Activated B cell treated with CpG ODN at 0.5 μM for 24 hours (primary cell): ENCODE data around the gene SPIB. TPM values are rescaled to one million over a fixed set of nuclear protein-coding genes. Genes with fewer than 3 reads are reported as not detected.
A peak's percentile ranks its signal among the peaks of the same experiment; 100 is the strongest.

Source experiments
- ATAC-seq: fragments of 200-7000 bp; cut with Tn5 transposase; one replicate; pipeline ENCODE4 v1.10.0; 2021; ENCODE audit warnings: low read depth, mild to moderate bottlenecking, moderate library complexity
- CTCF ChIA-PET: fragments of 350-600 bp; sonication (Branson Sonifier 250); formaldehyde crosslinking; loops from one replicate; lab custom pipeline; 2021; ENCODE audit warnings: antibody characterized with exemption; lab: Charles Lee
- POLR2A ChIA-PET: fragments of 350-600 bp; sonication (Branson Sonifier 250); formaldehyde crosslinking; loops from one replicate; lab custom pipeline; 2021; ENCODE audit warnings: antibody characterized with exemption; lab: Charles Lee
- DNase-seq: peaks from one replicate; pipeline ENCODE4 v3.0.0; 2022
- H3K27ac Mint-ChIP-seq: one replicate; pipeline ENCODE4 v1.8.0; 2020; ENCODE audit warnings: mixed read lengths
- H3K27me3 Mint-ChIP-seq: one replicate; pipeline ENCODE4 v1.8.0; 2021; ENCODE audit warnings: mixed read lengths
- H3K36me3 Mint-ChIP-seq: one replicate; pipeline ENCODE4 v1.8.0; 2021; ENCODE audit warnings: low read depth, mixed read lengths
- H3K4me1 Mint-ChIP-seq: one replicate; pipeline ENCODE4 v1.8.0; 2021; ENCODE audit warnings: mixed read lengths
- H3K4me3 Mint-ChIP-seq: one replicate; pipeline ENCODE4 v1.8.0; 2020; ENCODE audit warnings: mild to moderate bottlenecking, mixed read lengths
- H3K9me3 Mint-ChIP-seq: one replicate; pipeline ENCODE4 v1.8.0; 2020; ENCODE audit warnings: mixed read lengths
- intact Hi-C: fragments of 100-400 bp; cut with micrococcal nuclease; formaldehyde crosslinking; loops from one replicate; pipeline ENCODE4 v1.15.1; 2024
- total RNA-seq: library from RNA; stranded (reverse); gene quantifications from 2 replicates; pipeline ENCODE4 v1.2.3, GENCODE V29; 2022
- TF ChIP-seq, protein P1 (sequence below): fragments of 200-600 bp; IDR thresholded peaks from one replicate; pipeline ENCODE4 v1.8.0; 2022; ENCODE audit warnings: antibody characterized with exemption, mild to moderate bottlenecking

Gene SPIB
- total RNA-seq, 1 donor from 2014 or later, result 324 TPM

DNA sequence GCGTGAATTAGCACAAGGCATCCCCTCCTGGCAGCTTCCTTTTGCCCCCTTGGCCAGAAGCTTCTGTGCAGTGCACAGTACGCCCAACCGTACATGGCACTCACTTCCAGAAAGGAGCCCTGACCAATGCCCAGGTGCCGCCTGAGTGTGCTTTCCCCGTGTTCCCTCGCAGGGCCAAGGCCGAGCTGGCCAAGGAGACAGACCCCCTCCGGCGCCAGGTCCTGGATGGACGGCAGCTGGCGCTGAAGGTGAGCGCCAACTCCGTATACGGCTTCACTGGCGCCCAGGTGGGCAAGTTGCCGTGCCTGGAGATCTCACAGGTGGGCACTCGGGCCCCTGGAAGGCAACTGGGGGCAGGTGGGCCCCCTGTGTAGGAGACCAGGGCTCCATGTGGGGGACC is 9.4 kb upstream of the SPIB start:
- Mint-ChIP-seq H3K36me3 (peaks cover 36% of the 10 kb centered on the region), H3K4me3 (no peak overlapping the region), H3K9me3 (no peaks in the 10 kb centered on the region), H3K27me3 (no peaks in the 10 kb centered on the region), H3K4me1 (peaks cover under 1% of the 10 kb centered on the region), H3K27ac (no peak overlapping the region)
- ATAC-seq (no peak), DNase-seq (no peak)
- CTCF ChIA-PET, result no interaction called here
- POLR2A ChIA-PET, result interaction anchor here (1.1 kb wide), 1 partner anchor 33 kb away, joined by 3 read pairs; the partner anchor contains the start of gene NR1H2
- intact Hi-C loops, result no loop called here
- TF ChIP-seq, protein P1, sequence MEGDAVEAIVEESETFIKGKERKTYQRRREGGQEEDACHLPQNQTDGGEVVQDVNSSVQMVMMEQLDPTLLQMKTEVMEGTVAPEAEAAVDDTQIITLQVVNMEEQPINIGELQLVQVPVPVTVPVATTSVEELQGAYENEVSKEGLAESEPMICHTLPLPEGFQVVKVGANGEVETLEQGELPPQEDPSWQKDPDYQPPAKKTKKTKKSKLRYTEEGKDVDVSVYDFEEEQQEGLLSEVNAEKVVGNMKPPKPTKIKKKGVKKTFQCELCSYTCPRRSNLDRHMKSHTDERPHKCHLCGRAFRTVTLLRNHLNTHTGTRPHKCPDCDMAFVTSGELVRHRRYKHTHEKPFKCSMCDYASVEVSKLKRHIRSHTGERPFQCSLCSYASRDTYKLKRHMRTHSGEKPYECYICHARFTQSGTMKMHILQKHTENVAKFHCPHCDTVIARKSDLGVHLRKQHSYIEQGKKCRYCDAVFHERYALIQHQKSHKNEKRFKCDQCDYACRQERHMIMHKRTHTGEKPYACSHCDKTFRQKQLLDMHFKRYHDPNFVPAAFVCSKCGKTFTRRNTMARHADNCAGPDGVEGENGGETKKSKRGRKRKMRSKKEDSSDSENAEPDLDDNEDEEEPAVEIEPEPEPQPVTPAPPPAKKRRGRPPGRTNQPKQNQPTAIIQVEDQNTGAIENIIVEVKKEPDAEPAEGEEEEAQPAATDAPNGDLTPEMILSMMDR, result no peak

DNA sequence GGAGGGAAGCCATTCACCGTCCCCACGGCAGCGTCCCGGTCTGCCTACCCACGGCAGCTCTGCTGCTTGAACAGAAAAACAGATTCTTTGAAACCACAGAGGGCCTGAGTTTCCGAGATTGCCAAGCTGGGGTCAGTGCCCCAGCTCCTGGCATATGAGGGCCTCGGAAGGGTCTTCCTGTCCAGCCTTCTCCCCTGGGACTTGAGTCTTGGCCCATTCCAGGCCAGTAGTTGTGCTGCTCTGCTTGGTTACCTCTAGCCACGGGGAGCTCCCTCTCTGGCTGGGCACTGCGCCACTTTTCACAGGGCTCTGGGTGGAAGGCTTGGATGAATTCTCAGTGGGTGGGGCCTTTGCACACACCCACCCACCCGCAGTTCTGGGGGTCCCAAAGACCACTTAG is 8.6 kb upstream of the SPIB start:
- intact Hi-C loops, result no loop called here
- ChIA-PET CTCF (interaction anchor here (0.8 to 1.0 kb wide), 2 partner anchors 21 to 41 kb away, joined by 3 read pairs; no protein-coding TSS in a partner anchor), POLR2A (interaction anchor here (0.7 kb wide), 1 partner anchor 25 kb away, joined by 3 read pairs; no protein-coding TSS in a partner anchor)
- H3K36me3 Mint-ChIP-seq, result peaks cover 35% of the 10 kb centered on the region
- peaks cover 8% of the 10 kb centered on the region for H3K4me1 Mint-ChIP-seq
- ATAC-seq (no peak), DNase-seq (no peak)
- no peaks in the 10 kb centered on the region for H3K27me3 Mint-ChIP-seq
- H3K4me3 Mint-ChIP-seq, result no peak overlapping the region
- TF ChIP-seq, protein P1, result no peak
- no peak overlapping the region for H3K27ac Mint-ChIP-seq
- H3K9me3 Mint-ChIP-seq, result no peaks in the 10 kb centered on the region

DNA sequence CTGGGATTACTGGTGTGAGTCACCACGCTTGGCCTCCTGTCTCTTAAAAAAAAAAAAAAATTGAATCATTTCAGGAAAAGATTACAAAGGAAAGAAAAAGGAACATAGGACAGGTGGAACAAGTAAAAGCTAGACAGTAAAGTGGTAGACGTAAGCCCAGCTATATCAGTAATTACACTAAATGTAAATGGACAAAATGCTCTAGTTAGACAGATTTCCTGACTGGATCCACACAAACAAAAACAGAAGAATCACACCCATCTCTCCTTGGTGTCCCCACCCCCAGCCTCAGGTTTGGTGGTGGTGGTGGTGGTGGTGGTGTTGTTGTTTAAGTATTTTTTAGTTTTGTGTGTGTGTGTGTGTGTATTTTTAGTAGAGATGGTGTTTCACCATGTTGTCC is 6.3 kb upstream of the SPIB start:
- TF ChIP-seq, protein P1, result no peak
- H3K4me1 Mint-ChIP-seq, result peaks cover 26% of the 10 kb centered on the region
- POLR2A ChIA-PET, result interaction anchor here (0.7 to 1.3 kb wide), 3 partner anchors 29 to 68 kb away, joined by 3 to 5 read pairs (median 4); partner anchors contain the start of gene POLD1
- H3K27ac Mint-ChIP-seq, result peak overlapping the region; percentile 50
- H3K27me3 Mint-ChIP-seq, result no peaks in the 10 kb centered on the region
- intact Hi-C loops, result no loop called here
- no peaks in the 10 kb centered on the region for H3K9me3 Mint-ChIP-seq
- ATAC-seq (no peak), DNase-seq (no peak)
- CTCF ChIA-PET, result interaction anchor here (1.3 kb wide), 1 partner anchor 49 kb away, joined by 3 read pairs; no protein-coding TSS in a partner anchor
- no peak overlapping the region for H3K4me3 Mint-ChIP-seq
- peaks cover 18% of the 10 kb centered on the region for H3K36me3 Mint-ChIP-seq

DNA sequence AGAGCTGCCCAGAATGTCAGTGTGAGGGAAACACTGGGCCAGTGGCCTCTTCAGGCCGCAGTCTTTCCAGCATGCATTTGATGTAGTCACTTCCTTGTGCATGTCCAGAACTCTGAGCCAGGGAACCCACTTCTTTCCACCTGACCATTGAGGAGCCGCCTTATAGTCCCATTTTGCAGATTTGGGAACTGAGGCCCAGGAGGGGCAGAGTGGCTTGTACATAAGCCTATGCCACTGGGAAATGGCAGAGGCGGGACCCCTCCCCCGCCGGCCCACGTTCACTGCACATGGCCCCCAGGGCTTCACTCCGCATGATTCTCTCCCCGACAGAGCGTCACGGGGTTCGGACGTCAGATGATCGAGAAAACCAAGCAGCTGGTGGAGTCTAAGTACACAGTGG is 5.6 kb upstream of the SPIB start:
- no peak for ATAC-seq
- H3K36me3 Mint-ChIP-seq, result peaks cover 18% of the 10 kb centered on the region
- POLR2A ChIA-PET, result no interaction called here
- CTCF ChIA-PET, result interaction anchor here (1.3 kb wide), 1 partner anchor 48 kb away, joined by 3 read pairs; no protein-coding TSS in a partner anchor
- H3K27ac Mint-ChIP-seq, result peak overlapping the region; percentile 35
- H3K27me3 Mint-ChIP-seq, result no peaks in the 10 kb centered on the region
- H3K4me3 Mint-ChIP-seq, result no peak overlapping the region
- peaks cover 26% of the 10 kb centered on the region for H3K4me1 Mint-ChIP-seq
- DNase-seq, result no peak
- intact Hi-C loops, result no loop called here
- no peaks in the 10 kb centered on the region for H3K9me3 Mint-ChIP-seq
- TF ChIP-seq, protein P1, result no peak

DNA sequence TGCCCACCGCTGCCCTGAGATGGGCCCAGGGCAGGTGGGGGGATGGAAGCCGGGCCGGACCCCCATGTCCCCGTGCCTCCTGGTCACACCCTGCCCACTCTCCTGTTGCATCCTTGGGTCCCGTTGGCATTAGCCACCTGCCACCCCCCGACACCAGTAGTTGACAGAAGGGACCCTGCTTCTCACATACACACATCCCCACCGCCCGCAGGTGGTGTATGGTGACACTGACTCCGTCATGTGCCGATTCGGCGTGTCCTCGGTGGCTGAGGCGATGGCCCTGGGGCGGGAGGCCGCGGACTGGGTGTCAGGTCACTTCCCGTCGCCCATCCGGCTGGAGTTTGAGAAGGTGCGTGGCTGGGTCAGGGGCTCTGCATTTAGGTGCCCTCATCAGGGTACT is 5.2 kb upstream of the SPIB start:
- H3K9me3 Mint-ChIP-seq, result no peaks in the 10 kb centered on the region
- POLR2A ChIA-PET, result no interaction called here
- intact Hi-C loops, result no loop called here
- CTCF ChIA-PET, result no interaction called here
- no peaks in the 10 kb centered on the region for H3K27me3 Mint-ChIP-seq
- ATAC-seq, result no peak
- H3K36me3 Mint-ChIP-seq, result peaks cover 16% of the 10 kb centered on the region
- no peak overlapping the region for H3K4me3 Mint-ChIP-seq
- H3K27ac Mint-ChIP-seq, result no peak overlapping the region
- peaks cover 29% of the 10 kb centered on the region for H3K4me1 Mint-ChIP-seq
- TF ChIP-seq, protein P1, result no peak
- DNase-seq, result no peak
